ENCODE data around the gene KYNU.

Gene KYNU

GRCh38 chr2:142973160-142973821, 95.8 kb downstream of the KYNU start:
- DNase-seq: no peak

- DNase-seq: no peak
Measured at GRCh38 chr2:142973822-142974207, 96.4 kb downstream of the KYNU start.

- no peak for DNase-seq
Measured at GRCh38 chr2:142974288-142975024, 97.0 kb downstream of the KYNU start.

GRCh38 chr2:142975239-142975638, 97.8 kb downstream of the KYNU start:
- no peak for DNase-seq

- DNase-seq: no peak
Measured at GRCh38 chr2:142980246-142981068, 103.0 kb downstream of the KYNU start.

- no peak for DNase-seq
Measured at GRCh38 chr2:142981069-142981378, 103.6 kb downstream of the KYNU start.

- no peak for DNase-seq
Measured at GRCh38 chr2:142981756-142982155, 104.3 kb downstream of the KYNU start.

- DNase-seq: no peak
Measured at GRCh38 chr2:142983174-142983573, 105.7 kb downstream of the KYNU start.

- no peak for DNase-seq
Measured at GRCh38 chr2:142984657-142985056, 107.2 kb downstream of the KYNU start.

- DNase-seq: no peak
Measured at GRCh38 chr2:142987044-142987443, 109.6 kb downstream of the KYNU start.

GRCh38 chr2:142989273-142990204, 112.1 kb downstream of the KYNU start:
- DNase-seq: no peak

- no peak for DNase-seq
Measured at GRCh38 chr2:142991295-142991694, 113.8 kb downstream of the KYNU start.

GRCh38 chr2:142992840-142993239, 115.4 kb downstream of the KYNU start:
- no peak for DNase-seq

GRCh38 chr2:142993771-142994170, 116.3 kb downstream of the KYNU start:
- no peak for DNase-seq

- DNase-seq: no peak
Measured at GRCh38 chr2:142994665-142995064, 117.2 kb downstream of the KYNU start.

- DNase-seq: no peak
Measured at GRCh38 chr2:142997231-142997630, 119.8 kb downstream of the KYNU start.

- DNase-seq: no peak
Measured at GRCh38 chr2:143000599-143000998, 123.1 kb downstream of the KYNU start.

- DNase-seq: no peak
Measured at GRCh38 chr2:143001501-143001900, 124.0 kb downstream of the KYNU start.

- DNase-seq: no peak
Measured at GRCh38 chr2:143015656-143016055, 138.2 kb downstream of the KYNU start.

GRCh38 chr2:143026411-143027054, 149.1 kb downstream of the KYNU start:
- DNase-seq: no peak

GRCh38 chr2:143029141-143029540, 151.7 kb downstream of the KYNU start:
- DNase-seq: no peak

GRCh38 chr2:143030127-143030526, 152.7 kb downstream of the KYNU start:
- no peak for DNase-seq

All from stimulated activated CD4-positive, alpha-beta T cell treated with anti-CD3 and anti-CD28 coated beads, Interleukin-12 subunit alpha, Interleukin-12 subunit beta, amount 100 ng/mL, for 4 hours (primary cell).